GM18873 (cell line): Measurements from ENCODE around the gene PPP1R15B.

Source experiments
- ATAC-seq: cut with Tn5 transposase; IDR thresholded peaks from one replicate; pipeline ENCODE4 v1.9.1; 2021; ENCODE audit warnings: mild to moderate bottlenecking, moderate library complexity, moderate number of reproducible peaks; ENCODE audit not compliant: unreplicated experiment, low FRiP score

PPP1R15B gene

DNA sequence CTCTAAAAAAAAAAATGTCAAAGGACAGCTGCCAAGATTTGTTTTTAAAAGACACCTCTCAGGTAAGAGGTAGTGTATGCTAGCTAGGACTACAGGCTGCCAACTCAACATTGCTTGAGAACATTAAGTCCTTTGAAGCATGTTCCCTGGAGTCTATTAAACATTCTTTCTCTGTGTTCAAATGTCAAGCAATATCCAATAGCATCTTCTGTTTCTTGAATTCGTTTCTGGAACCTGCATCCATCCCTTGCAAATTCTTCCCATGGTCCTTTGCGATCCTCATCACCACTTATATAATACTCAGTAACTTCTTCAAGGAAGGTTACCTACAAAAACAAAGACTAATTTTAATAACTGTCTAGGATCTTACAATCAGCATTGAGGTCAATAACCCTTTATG is 5.6 kb downstream of the PPP1R15B start:
- ATAC-seq: no peak

DNA sequence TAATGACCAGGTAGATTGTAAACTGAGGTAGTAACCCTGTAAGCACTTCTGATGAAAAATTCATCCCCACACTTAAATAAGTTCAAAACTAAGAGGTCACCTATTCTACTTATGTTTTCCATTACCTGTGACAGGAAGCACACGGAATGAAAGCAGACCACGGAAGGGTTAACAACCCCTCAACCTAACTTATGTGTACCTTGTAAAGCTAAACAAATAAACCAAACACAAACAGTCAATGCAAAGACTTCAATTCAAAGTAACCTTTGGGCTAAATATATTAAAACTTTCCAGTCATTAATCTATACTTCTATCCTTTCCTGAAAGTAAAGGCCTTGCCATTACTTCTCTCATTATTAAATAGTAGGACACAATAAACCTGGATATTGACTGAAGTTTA is 7.0 kb downstream of the PPP1R15B start:
- ATAC-seq: no peak

DNA sequence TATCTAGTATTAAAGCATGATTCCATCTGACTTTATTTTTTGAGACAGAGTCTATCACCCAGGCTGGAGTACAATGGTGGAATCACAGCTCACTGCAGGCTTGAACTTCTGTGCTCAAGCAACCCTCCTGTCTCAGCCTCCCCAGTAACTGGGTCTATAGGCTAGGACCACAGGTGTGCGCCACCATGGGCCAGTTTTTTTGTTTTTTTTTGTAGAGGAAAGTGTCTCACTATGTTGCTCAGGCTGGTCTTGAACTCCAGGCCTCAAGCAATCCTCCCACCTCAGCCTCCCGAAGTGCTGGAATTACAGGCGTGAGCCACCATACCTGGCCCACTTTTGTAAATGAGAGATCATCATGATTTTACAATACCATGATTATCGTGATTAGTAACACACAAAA is 9.2 kb downstream of the PPP1R15B start:
- no peak for ATAC-seq

DNA sequence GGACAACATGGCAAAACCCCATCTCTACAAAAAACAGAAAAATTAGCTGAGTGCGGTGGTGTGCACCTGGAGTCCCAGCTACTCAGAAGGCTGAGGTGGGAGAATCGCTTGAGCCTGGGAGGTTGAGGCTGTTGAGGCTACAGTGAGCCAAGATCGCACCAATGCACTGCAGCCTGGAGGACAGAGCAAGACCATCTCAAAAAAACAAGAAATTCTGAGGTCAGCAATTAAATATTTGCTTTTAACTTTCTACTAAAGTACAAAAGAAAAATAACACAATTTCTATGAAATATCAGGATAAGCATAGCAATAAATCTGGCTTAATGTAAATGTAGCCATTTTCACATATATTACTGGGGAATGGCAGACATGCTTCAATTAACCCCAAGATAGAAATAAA is 9.9 kb downstream of the PPP1R15B start:
- ATAC-seq: no peak

DNA sequence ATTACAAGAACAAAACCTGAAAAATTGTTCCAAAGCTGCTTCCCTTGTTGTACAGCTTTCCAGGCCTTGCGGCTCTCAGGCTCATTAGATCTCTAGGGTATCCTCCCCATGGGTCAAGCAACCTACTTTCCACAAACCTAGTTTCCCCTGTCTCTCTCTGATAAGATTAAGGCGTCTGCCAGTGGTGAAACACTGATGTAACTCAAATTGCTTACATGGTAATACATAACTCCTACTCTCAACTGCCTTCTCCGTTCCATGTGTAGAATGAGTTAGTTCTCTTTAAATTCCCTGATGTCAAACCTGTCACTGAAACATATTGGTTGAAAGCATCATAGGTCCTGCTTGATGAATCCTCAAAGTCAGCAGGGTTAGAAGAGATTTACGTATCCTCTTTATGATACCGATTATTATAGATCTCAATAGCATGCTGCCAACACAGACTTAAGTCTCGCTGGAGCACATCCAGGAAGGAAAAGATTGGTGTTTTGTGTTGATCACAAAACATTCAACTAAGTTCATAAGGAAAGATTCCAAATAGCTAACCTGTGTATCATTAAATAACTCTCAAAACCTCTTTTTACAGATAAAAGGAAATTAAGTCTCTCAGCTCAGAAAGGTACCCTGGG is 10.6 kb downstream of the PPP1R15B start:
- no peak for ATAC-seq

DNA sequence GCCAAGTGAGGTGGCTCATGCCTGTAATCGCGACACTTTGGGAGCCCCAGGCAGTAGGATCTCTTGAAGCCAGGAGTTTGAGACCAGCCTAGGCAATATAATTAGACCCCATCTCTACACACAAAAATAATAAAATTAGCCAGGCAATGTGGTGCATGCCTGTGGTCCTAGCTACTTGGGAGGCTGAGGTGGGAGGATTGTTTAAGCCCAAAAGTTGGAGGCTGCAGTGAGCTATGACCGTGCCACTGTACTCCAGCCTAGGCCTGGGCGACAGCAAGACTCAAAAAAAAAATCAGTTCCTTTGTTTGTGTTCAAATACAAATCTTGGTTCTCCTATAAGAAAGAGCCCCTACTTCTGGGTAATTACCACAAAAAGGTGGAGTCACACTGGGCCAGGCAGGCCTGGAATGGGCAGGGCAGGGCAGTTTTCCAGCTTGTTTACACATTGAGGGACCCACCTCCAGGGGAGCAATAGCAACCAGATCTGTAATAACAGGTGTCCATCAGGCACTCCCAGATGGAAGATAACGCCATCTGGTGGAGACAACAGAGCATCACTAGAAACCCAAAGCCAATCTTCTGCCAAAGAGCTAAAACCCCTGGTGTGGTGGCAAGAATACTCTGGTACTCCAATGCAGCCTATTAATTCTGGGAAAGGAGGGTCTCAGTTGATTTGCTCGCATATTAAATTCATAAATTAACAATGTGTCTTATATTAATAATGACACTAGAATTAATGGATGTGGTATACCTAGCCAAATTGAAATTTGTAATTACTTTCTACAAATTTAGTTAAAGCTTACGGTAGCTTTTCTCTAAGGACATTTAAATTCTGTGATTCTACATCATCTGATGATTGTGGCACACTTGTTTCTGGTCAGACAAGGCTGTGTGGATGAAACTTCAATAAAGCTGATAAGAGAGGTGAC is 13.2 kb downstream of the PPP1R15B start:
- no peak for ATAC-seq

DNA sequence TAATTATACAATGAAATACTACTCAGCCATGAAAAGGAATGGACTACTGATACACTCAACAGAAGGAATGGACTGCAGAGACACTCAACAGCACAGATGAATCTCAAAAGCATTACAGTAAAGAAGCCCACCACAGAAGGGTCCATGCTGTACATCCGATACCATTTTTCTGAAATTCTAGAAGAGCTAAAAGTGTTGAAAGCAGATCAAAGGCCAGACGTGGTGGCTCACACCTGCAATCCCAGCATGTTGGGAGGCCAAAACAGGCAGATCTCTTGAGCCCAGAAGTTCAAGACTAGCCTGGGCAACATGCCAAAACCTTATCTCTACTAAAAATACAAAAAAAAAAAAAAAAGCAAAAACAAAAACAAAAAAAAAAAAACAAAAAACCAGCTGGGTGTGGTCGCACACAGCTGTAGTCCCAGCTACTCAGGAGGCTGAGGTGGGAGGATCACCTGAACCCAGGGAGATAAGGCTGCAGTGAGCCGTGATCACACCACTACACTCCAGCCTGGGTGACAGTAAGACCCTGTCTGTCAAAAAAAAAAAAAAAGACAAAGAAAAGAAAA is 15.5 kb downstream of the PPP1R15B start:
- no peak for ATAC-seq

DNA sequence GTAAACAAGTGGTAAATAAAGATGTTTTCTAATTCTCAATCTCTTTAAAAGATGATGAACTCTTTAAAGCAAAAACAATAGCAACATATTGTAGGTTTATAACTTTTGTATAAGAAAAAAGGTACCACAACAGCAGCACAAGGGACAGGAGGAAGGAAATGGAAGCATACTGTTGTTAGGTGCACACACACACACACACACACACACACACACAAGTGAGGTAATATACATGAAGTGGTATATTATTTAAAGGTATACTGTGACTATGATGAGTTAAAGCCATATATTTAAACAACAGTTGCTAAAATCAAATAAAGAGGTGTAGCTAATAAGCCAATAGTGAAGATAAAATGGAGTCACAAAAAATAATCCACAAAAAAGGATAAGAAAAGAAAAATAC is 20.0 kb downstream of the PPP1R15B start:
- ATAC-seq: no peak

DNA sequence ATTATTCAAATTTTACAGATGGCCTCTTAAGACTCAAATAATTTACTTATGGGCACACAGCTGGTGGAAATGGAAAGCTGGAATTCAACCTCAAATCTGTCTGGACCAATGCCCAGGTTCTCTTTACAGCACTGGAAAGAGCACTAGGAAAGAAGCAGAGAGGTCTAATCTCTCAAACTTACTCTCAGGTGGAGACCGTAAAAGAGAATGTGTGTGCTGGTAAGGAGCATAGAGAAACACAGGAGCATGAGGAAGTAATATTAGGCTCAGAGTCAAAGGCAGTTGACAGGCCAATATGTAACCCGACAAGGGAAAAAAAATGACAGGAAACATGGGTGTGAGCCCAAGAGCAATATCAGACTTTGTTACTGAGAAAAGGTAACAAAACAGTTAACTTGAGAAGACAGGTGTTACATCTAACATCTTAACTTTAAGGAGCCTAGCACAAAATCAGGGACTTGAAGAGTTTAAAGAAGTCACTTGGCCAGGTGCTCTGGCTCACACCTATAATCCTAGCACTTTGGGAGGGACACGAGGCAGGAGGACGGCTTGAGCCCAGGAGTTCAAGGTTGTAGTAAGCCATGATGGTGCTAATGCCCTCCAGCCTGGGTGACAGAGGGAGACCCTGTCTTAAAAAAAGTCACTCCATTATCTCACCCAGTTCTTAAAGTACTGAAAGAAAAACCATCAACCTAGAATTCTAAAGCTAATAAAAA is 20.7 kb downstream of the PPP1R15B start:
- ATAC-seq: no peak

DNA sequence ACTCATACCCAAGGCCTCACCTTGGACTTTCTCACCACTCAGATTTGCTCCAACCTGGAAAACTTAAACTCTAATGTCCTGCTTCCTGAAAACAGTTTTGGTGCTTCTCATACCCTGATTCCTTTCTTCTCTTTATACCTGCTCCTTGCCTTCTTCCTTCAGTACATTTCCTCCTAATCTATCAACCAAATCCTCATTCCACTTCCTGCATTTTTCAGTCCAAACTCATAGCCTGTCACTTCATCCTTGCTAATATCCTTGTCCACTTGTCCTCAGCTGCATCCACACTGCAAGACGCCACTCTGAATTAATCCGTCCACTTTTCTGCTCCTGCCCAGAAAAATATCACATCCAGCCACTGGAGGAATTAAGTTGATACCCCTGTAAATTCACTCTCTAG is 25.9 kb downstream of the PPP1R15B start:
- no peak for ATAC-seq

DNA sequence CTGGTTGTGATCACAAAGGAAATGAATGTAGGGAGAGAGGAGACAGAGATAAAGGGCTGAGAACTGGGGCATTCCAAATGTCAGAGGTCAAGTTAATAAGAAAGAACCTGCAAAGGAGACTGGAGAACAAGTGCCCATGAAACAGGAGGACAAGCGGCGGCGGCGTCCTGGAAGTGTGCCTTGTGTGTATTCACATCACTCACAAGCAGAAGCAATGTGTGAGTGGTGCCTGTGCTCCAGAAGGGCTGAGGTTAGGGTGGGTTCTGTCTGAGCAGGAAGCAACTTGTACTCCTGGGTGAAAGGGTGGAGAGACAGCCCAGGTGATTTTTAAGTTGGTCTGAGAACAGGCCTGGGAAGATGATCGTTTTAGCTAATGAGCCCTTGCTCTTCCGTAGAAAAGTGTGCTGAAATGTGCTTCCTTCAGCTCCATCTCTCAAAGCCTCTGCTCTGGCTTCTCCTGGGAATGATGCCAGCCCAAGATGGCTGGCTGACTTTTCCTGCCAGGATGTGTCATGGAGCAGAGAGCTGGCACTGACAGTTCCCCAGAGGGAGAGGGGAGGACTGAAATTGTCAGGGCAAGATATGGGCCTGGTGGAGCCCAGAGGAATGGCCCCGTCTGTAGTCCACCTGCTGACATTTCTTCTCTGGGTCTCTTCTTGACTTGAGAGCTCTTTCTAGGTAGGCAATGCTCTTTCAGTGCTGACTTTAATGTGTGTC is 26.8 kb downstream of the PPP1R15B start:
- no peak for ATAC-seq

DNA sequence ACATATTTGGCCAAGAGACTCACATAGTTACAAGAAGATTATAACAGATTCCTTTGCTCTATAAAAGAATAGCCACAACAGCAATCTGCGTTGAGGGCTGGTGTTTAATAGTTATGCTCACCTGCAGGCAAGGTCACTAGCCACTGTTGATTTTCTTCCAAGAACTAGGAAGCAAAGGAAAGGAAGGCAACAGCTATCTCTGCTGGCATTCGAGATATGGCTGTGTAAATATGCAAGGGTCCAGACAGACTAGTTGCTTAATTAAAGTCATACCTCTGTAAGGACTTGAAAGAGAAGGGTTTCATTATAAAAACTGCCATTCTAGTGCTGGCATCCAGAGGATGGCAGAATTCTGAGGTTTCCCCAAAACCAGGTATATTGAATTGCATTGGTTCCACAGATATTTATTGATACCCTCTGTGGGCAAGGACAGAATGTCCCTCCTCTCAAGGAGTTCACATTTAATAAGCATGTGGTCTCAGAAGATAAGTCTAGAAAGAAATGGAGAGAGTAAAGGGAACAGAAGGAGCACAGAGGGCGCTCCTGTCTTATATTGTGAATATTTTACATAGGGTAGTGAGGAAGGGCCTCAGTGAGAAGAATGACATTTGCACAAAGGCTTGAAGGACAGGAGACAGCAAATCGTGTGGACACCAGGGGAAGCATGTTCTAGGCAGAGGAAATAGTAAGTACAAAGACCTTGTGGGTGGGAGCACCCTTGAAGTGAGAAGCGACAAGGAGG is 28.3 kb downstream of the PPP1R15B start:
- no peak for ATAC-seq

DNA sequence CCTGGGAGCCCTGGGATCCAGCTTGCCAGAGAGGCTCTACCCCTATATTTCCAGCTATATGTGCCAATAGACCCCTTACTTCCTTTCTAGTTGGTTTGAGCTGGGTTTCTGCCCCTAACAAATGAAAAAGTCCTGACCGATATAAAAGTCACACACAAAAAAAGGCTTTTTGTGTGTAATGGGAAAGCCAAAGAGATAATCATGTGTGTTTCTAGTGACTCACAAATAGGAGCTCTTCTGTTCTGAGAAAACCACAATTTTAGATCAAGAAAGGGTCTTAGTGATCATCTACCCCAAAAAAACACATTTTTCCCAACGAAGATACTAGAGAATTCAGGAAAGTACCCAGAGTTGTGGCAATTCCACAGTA is 28.9 kb downstream of the PPP1R15B start:
- no peak for ATAC-seq

DNA sequence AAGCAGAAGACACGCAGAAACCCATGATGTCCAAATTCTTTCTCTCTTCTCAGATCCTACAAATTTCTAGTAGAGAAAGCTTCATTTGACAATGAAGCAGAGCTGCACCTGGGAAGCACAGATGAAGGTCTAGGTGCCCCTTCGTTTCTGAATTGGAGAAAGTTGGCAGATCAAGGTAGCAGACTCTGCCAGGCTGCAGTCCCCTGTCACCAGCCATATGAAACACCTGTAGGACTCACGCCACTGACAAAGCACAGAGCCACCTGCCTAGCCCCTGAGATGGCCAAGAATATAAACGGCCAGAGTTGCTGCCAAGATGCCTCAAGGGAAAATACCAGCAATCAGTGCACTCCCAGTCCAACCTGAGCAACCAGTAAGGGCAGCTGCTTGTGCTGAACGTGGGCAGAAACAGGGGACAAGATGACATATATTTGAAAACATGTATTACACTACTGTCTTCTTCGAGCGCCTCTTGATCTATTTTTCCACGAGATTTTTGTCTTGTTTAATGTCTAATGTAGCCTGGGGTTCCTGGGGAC is 31.3 kb downstream of the PPP1R15B start:
- ATAC-seq: no peak

DNA sequence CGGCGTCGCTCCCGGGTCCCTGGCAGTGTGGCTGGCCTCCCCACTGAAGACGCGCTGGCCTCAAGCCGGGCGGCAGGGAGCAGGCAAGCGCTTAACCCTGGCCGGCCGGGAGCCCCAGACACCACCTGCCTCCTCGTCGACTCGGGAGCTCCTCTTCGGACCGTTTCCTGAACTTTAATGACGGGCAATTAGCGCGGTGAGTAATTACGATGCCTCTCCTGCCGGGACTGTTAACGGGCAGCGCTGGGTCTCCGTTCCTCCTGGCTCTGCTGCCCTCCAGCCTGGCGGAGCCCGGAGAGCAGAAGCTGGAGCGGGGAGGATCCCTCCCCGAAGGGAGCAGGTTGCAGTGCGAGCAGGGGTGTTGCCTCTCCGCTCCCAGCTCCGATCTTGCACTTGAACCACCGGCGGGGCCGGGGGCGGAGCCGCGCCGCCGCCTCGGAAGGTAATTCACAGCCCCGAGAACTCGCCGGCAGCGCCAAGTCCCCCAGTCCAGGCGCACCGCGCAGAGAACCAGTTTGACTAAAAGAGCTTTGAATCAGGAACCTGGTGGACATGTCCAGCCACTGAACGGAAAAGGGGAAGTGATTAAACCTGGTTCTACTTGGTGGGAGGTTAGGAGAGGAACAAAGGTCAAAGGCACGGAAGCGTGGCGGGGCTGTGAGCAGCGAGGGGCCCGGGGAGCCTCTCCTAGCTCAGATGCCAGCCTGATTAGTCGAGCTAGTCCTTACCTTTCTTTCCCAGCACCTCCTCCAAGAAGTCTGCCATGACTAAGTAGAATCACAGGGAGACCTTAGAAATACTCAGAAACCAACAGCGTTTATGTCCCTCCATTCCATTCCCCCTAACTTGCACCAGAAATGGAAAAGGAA is 33.6 kb downstream of the PPP1R15B start:
- no peak for ATAC-seq

DNA sequence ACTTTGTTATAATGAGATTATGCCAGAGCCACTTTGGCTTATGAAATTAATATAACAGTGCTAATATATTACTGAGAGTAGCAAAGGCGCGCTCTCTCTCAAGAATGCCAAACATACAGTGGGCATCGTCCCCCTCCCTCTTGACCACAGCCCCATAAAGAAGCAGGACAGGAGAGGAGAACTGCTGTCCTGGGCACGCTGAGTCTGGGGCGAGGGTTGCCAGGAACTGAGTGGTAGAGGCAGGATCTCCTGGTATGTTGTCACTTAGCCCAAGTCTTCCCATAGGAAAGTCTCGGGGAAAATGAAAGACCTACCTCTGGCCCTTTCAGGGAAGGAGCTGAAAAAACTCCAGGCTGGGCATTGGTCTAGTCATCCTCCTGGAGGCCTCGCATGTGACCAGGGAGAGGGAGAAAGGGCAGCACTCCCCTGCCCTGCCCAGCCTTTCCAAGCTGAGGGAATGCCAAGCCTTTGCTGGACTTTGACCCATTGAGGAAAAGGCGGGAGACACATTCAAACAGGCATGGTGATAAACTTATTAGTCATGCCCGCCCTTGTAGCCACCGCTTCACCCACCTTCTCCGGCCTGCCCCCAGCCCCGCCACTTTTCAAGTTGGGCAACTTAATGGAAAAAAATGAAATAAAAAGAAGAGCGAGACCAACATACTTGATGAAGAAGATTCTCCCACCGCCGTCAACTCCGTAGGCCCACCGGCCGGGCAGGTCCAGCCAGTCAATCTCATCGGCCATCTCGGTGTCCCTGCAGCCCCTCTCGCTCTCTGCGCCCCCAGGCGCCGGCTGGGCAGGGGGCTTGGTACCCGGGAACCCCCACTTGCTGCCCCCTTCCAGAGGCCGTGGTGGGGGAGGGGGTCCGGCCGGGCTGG is 34.5 kb downstream of the PPP1R15B start:
- no peak for ATAC-seq

DNA sequence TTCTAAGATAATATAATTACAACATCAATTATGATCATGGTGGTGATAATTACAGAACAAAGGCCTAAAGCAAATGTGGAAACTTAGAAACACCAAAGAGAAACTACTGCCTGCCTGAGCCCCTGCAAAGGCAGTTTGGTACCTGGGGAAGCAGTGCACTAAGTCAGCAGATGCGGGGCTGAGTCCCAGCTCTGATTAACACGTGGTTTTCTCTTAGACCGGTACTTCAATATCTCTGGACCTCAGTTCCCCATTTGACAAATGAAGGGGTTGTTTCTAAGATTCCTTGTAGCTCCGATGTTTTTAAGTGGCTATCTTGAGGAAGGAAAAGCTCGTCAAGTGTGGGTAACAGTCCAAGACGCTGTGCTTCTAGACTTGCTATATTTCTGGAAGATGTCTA is 35.2 kb downstream of the PPP1R15B start:
- no peak for ATAC-seq

DNA sequence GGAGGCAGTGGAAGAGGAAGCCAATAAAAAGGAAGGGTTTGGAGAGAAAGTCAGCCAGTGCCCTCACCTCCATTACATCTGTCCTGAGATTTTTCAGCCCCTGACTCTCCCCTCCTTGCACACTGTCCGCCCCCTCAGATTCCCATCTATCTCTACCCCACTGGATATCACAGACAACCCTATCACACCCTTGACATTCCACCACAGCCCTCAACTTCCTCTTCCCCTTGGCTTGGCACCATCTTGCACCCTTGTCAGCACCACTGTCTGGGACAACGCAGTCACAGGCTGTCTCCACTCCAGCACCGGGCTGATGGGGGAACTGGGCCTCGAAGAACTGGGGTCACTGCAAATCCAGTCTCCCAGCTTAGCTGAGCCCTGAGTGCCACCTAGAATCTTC is 37.7 kb downstream of the PPP1R15B start:
- no peak for ATAC-seq
